NCI-H2227 (cell line): ENCODE measurements around the gene RTL10.
A peak's percentile ranks its signal among the peaks of the same experiment; 100 is the strongest.
"Not testable (repeated sequence)": the region's sequence is repeated elsewhere in the genome, so short reads cannot be mapped to it uniquely, and the experiment has no call there.

ENCODE experiments used
- DNase-seq: peaks from one replicate; lab custom pipeline; 2025; ENCODE audit not compliant: unreplicated experiment; lab: John Stamatoyannopoulos, UW

The RTL10 gene

DNA sequence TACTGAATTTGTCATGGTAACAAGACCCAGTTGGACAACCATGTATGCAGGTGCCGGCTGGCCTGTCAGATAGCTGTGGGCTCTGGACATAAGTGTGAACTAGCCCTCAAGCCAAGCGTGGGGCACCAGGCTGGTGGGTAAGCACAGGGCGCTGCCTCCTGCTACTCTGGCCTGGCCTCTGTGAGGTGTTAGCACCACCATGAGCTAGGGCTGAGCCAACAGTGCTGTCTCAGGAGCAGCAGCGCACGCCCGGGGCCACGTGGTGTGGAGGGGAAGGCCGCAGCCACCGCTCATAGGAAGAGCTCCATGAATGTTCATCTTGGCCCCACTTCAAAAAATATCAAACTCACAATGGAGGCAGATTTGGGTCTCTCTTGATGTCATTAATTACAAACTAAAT lies 35.3 kb upstream of the RTL10 start:
- DNase-seq, result no peak

DNA sequence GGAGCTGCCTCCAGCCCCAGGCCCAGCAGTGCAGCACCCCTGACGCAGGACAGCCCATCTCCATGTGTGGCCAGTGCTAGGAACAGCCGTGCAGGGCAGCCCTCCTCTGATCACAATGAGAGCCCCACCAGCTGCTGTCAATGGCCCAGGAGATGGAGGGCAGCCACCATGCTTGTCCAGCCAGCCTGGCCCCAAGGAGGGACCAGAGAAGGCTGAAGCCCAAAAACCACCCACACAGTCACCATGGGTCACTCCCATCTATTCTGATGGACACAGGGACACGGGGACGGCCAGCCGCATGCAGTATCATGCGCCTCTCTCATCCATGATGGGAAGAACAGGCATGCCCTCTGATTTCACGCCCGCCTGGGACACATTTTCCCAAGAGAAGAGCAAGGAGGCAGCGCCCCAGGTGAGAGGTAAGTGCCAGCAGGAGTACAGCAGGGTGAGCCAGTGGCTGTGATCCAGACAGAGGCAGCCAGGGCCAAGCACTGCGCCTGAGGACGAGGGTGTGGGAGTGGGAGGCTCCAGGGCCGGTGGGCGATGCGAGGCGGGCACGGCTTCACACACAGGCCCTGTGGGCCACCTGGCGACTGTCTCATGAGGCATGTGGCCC lies 33.6 kb upstream of the RTL10 start:
- DNase-seq, result no peak

DNA sequence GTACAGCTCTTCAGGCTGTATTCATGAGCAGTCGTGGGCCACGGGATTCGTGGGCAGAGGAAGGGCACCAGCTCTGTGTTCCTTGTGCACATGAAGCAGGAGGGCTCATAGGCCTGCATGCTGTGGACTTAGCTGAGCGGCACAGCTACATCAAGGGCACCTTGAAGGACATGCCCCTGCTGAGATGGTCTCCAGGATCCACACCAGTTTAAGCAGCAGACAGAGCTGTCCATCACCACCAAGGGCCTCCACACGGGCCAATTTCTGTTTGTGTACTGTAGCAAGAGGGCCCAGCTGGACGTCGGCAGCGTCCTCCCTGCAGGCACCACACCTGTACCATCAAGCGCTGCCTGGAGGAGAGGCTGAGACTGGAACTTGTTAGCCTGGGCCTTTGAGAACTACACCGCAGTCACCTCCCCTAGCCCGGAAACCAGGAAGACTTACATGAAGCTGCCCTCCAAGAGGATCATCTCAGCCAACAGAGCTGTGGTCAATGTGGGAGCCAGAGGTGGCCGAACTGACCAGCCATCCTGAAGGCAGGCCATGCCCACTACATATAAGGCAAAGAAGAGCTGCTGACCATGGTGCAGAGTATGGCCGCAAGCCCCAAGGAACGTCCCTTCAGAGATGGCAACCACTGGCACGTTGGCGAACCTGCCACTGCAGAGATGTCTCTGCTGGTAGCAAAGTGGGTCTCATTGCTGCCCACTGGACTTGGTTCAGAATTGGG lies 32.7 kb upstream of the RTL10 start:
- DNase-seq, result no peak

DNA sequence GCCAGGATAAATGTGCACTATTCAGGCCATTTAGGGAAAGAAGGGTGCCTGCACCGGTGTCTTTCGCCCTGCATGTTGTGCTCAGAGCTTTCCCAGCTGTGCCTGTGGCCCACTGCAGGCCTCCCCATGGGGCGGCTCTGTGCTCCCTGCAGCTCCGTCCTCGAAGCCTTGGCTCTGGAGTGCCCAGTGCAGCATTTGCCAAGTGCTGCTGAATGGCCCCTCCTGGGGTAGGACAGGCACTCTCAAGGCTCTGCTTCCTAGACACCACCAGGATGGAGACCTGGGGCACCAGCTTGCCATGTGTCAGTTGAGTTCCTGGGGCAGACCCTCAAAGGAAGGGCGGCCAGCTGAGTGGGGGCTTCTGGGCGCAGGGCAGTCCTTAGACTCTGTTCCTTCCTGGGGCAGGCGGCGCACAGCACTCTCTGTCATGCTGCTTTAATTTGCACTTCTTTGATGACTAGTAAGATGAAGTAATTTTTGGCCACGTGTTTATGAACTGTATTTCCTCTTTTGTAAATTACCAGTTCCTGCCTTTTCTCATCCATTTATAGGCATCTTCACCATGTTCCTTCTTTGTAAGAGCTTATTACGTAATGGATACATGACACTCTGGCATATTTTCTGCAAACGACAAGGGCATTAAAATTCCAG lies 32.1 kb upstream of the RTL10 start:
- no peak for DNase-seq

DNA sequence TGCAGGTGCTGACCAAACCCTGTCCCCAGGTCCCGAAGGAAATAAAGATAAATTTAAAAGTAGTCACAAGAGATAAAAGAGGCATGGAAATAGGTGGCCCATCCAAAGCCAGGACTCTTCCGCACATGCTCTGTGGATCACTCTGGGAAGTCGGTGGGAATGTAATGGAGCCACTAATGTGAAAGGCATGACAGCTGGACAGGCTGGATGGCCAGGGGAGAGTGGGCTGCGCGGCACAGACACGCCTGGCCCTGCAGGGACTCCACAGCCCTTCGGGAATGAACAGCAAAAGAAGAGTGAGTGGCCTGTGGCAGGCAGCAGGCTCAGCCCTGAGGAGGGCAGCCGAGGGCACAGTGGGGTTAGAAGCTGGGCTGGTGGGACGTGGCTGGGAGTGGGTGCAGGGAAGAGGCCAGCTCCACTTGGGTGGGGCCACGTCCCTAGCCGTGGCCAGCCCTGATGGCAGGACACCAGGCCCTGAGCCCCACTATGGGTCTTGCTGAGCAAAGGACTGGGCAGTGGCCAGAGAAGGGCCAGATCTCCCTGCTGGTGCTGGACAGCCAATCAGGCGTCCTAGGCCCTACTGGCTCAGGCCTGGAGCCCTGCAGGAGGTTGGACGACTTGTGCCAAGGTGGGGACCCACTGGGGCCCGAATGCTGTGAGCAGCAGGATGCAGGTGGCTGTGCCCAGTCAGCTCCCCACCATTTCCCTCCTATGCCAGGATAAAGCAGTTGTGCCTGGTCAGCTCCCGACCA lies 31.3 kb upstream of the RTL10 start:
- DNase-seq, result no peak

DNA sequence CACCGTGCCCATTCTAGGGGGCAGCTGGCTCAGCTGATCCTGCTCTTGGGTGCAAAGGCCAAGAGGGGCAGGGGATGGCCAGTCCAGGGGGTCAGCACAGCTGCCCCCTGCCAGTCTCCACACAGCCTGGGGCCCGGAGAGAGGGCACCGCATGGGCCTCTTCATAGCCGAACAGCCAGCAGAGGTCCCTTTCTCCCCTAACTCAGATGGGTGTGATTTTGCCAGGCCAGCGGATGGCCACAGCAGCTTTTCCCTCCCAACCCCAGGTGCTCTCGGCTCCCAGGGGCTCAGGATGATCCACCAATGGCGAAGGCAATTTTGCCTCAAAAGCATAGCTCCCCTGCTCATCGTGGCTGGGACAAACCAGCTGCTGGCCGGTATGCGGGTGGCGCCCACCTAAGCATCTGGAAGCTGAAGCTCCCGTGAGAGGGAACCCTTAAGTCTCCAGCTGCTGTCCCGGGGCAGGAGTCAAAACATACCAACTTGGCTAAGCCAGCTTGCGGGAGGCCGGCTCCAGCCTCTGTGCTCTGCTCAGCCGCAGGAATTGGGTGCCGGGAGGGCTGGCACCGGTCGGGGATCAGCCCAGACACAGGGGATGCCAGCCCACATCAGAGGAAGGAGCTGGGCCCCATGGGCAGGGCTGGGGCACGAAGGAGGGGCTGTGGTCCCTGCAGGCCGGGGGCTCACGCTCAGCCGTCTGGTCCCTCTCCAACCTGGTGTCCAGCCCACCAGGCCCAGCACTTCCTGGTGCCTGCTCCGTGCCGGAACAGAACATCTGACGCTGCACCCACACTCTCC lies 30.5 kb upstream of the RTL10 start:
- DNase-seq, result no peak

DNA sequence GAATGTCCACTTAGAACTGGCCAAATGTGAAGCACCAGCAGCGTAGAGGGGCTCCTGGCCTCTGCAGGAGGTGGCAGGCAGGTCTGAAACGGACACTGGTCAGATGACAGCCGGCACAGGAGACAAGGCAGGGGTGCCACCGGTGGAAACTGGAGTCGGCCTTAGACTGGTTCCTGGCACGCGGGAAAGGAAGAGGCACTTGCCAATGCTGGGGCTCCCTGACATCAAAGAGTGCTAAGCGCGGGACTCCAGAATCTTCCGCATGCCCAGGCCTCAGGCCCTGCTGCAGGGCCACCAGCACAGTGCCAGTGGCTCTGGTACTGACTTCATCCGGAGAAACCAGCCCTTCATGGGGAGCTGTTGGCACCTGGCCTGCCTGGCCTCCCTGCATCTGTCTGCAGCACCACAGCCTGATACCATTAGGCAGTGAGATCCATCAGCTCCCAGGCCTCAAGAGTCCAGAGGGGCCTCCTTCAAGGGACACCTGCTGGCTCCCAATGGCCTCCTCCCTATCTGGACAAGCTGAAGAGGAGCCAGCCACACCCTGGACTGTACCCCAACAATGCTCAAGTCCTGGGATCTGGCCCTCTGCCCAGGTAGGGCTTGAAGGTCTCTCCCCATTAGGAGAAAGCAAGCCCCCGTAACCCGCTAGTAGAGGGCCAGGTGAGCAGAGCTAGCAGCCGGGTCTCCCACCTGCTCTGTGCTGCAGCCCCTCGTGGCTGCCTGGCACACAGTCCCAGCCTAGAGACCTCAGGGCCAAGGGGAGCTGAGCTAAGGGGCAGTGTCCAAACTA lies 29.7 kb upstream of the RTL10 start:
- DNase-seq, result no peak

DNA sequence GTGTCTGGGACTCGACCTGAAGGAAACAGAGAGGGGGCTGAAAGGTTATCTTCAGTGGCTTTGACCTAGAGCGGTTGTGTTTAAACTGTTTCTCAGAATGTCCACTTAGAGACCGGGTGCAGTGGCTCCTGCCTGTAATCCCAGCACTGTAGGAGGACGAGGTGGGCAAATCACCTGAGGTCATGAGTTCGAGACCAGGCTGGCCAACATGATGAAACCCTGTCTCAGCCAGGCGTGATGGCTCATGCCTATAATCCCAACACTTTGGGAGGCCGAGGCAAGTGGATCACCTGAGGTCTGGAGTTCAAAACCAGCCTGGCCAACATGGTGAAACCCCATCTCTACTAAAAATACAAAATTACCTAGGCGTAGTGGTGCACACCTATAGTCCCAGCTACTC lies 28.8 kb upstream of the RTL10 start:
- not testable (repeated sequence) for DNase-seq

DNA sequence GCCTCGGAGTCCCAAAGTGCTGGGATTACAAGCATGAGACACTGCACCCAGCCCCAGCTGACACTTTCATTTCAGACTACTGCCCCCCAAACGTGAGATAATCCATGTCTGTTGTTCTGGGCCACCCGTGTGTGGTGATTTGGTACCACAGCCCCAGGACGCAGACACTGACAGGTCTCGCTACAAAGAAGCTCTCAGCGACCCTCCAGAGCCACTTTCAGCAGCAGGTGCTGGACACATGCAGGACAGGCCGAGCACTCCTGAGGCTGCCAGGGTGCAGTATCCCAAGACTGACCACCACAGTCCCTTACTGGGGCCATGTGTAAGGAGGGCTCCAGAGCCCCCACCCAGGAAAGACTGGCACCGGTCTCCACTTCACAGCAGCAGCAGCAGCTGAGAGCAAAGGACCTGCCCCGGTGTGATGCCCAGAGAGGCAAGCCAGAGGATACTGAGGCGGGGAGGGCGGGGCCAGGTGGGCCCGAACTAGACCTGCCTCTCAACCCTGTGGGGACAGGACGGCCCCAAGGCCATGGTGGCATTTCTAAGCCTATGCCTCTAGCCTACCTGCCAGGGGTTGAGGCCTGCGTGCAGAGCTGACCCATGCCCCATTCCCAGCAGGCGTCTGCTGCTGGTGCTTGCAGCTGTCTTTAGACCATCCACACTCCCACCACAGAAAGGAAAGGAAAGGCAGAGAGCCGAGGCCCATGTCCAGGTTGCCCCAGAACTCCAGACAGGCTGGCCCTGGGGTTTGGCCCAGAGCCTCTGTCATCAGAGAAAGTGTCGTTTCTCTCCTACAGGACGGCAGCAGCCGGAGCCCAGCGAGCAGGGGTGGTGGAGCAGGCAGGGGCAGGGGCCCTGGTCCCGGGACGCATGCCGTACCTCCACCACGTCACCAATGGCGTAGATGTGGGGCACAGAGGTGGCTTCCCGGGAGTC lies 28.0 kb upstream of the RTL10 start:
- DNase-seq, result no peak

DNA sequence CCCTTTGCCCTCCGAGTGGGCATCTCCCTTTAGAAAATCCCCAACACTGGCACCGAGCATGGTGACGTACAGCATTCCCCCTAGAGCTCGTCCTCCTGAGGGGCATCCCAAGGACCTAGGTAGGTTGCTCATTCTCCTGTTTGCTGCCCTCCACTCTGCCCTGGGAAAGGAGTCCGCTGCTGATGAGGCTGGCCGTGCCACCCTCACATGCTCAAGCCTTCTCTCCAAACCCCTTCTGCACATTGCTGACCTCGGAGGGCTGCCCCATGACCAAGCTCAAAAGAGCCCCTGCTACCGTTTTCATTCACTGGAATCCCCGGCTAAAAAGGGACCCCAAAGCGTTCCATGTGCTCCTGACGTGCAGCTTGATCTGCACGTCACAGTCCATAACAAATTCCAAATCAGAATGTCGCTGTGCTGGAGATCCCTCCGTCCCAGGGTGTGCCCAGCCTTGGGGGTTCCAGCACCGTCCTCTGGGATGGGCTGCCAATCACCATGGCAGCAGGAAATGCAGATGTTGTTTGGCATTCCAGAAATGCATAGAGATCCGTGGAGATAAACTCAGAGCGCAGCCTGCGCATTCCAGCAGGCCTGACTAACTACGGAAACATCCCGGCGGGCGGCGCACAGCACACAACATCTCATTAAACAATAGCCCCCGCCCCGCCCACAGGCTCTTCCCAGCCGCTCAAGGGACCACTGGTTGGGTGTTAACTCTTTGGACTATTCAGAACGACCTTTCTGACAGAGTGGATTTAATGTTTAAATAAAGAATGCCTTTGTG lies 26.3 kb upstream of the RTL10 start:
- peak; percentile 60 for DNase-seq

DNA sequence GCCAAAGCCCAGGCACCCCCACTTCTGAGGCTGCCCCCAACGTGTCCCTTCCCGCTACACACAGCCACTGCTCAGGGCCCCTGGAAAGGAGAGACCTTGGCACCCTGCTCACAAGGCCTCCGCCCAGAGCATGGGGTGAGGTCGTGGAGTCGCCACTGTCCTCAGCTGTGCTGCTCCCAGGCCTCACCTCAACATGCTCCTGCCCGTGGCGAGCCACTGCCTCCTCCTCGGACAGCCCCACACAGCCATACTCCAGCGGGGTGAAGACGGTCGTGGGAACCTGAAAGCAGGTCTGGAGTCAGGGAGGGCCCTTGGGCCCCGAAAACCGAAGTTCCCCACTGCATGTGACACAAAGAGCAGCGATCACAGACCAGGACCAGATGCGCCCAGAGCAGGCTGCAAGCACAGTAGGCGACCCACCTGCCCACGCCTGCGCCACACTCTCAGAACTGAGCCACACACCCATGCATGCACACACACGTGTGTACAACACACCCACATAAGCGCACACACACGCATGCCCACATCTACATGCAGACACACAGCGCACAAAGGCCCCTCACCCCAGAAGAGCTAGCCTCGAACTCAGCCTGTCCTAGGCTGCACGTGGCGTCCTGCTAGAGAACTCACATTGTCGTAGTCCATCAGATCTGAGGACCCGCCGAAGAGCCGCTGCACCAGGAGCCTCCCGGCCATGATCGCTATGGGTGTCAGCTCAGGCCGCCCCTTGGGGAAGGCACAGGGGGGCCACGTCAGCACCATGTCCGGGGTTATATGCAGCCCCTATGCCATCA lies 25.5 kb upstream of the RTL10 start:
- no peak for DNase-seq

DNA sequence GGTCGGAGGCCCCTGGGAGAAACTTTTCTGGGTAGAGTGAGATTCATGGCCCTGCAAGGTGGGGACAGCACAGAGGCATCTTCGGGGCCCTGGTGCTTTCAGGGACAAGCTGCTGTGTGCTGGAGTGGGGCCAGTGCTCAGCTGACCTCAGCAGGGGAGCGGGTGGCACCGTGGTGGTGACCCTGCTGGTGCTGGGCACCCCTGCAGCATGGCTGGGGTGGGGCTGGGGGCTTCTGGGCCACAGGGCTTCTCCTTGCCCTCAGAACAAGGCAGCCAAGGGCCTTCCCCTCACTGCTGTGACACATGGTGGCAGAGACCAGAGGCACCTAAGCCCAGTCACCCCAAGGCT lies 24.9 kb upstream of the RTL10 start:
- no peak for DNase-seq

DNA sequence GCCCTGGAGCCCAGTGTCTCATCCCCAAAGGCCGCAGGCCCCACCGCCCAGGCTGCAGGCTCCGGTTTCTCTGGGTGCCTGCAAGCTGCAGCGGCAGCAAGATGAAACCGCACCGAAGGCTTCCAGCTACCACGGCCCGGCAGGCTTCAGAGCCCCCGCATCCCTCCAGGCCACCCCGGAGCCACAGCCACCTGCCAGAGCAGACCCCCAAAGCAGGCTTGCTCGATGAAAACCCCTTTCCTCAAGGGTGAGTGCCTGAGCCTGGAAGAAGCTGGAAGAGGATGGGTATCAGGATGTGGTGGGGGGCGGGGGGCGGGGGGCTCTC lies 24.5 kb upstream of the RTL10 start:
- no peak for DNase-seq

DNA sequence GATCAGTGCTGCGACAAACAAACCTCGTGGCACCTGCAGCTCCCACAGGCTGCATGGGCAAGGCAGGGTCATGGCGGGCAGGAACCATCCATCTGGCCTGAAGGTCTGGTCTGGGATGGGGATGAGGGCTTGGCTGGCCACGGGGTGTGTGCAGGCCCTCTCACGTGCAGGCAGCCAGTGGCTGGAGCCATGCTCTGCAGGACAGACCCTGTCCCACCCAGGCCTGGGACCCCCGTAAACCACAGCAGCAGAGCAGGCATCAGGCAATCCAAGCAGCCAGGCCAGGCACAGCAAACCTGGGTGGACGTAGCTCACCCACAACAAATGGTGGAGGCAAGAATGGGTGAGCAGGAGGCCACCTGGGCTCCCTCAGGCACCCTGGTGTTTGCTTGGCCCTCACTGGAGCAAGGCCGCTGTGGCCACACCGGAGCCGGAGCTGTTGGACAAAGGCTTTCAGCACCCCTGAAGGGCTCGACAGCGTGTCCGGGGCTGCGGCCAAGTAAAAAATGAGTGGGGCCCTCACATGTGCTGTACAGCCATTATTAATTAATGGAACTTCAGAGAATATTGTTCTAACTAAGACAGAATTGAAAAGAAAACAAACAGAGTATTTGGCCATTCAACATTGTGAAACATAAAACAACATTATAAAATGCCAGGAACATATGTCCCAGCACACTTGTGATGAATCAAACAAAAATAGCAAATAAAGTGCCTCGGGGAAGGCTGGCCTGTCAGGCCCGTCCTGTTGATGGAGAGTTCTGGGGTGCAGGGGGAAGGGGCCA lies 24.0 kb upstream of the RTL10 start:
- DNase-seq, result no peak

DNA sequence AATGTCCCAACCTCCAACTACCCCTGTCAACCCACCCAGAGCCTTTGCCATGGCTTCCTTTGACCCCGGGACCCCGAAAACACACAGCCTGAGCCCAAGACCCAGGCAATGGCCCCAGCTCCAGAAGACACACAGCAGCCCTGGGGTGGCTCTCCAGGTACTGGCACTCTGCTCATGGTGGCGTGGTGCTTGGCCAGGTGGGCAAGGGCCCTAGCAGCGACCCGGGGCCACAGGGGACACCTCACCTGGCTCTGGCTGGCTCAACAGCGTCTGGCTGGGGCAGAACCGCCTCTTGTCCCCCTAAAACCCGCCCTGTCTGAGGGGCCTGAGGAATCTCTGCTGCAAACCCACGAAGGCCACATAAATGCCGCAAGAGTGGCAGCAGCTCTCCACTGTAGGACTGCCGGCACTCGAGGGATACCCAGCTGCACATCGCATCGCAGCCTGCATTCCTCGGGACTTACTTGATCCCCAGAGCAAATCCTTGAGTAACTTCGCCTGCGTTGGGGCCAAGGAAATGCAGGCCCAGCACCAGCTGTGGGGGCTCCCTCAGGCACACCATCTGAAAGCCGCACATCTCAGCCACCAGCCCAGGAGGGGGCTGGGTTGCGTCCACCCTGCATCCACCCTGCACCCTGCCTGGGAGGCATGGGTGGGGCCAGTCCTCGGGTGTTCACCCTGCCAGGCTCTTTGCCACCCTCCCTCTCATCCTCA lies 23.1 kb upstream of the RTL10 start:
- no peak for DNase-seq

DNA sequence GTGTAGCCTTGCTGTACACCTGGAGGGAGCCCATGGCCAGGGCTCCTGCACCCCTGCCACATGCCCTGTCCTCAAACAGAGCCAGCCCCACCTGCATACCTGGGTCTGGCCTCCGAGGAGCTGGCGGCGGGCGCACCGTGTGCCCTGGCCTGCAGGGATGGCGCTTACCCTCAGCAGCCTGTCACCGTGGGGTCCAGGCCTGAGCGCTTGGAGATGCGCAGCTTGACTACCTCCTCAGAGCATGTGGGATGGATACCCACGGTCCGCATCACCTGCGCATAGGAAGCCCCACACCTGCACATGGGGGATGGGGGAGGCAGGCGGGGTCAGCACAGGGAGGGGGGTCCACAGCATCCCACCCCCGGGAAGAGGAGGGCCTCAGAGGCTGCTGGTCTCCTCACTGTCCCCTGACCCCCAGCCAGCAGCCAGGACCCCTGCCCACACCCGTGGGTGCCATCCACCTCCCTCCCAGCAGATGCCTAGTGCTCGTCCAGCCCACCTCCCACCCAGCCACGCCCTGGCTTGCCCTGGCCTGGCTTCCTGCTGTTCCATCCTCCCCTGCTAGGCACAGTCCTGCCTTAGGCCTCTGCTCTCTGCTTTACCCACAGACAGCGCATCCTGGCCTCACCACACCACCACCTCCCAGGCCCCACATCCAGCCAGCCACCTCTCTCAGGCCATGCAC lies 22.4 kb upstream of the RTL10 start:
- no peak for DNase-seq
